CD4-positive, alpha-beta memory T cell (primary cell): ENCODE measurements around the gene OR2T5. TPM values are rescaled to one million over a fixed set of nuclear protein-coding genes. Genes with fewer than 3 reads are reported as not detected.
"Not testable (repeated sequence)": the region's sequence is repeated elsewhere in the genome, so short reads cannot be mapped to it uniquely, and the experiment has no call there.

Source experiments
- CTCF ChIA-PET: fragments of 350-600 bp; sonication (Branson Sonifier 250); formaldehyde crosslinking; loops from one replicate; lab custom pipeline; 2021; ENCODE audit warnings: inconsistent platforms; ENCODE audit not compliant: partially characterized antibody; lab: Charles Lee
- POLR2A ChIA-PET: fragments of 350-600 bp; sonication (Branson Sonifier 250); formaldehyde crosslinking; loops from one replicate; lab custom pipeline; 2021; ENCODE audit not compliant: partially characterized antibody; lab: Charles Lee
- DNase-seq, 5 donors: peaks; one replicate each; pipeline versions ENCODE4 v3.0.0 to v3.0.0-alpha.2; 2020 to 2022; ENCODE audit warnings: mixed read lengths in 1 of 5
- H3K27ac ChIP-seq: one replicate; pipeline ENCODE4 v1.7.0; 2013; ENCODE audit warnings: low read depth, low read length
- H3K27me3 ChIP-seq: 2 replicates; pipeline ENCODE4 v1.7.0; 2013; ENCODE audit warnings: mild to moderate bottlenecking, low read length, moderate library complexity; ENCODE audit not compliant: insufficient read depth
- H3K36me3 ChIP-seq: 2 replicates; pipeline ENCODE4 v1.7.0; 2013; ENCODE audit warnings: mild to moderate bottlenecking, low read length, moderate library complexity; ENCODE audit not compliant: insufficient read depth
- H3K4me1 ChIP-seq: 2 replicates; pipeline ENCODE4 v1.7.0; 2013; ENCODE audit warnings: mild to moderate bottlenecking, low read length, moderate library complexity; ENCODE audit not compliant: insufficient read depth
- H3K4me3 ChIP-seq, 2 donors: one replicate each; pipeline ENCODE4 v1.7.0; 2013; ENCODE audit warnings: low read length in 2 of 2, mild to moderate bottlenecking in 1 of 2
- H3K9me3 ChIP-seq, 2 donors: one replicate each; pipeline ENCODE4 v1.7.0; 2013; ENCODE audit warnings: low read length in 2 of 2, control low read depth in 1 of 2; ENCODE audit not compliant: control insufficient read depth in 1 of 2
- H3K27ac Mint-ChIP-seq, 7 donors: one replicate each; pipeline ENCODE4 v1.8.0; 2020 to 2021; ENCODE audit warnings: mixed read lengths in 7 of 7, mild to moderate bottlenecking in 6 of 7, inconsistent platforms in 3 of 7, moderate library complexity in 3 of 7
- H3K27me3 Mint-ChIP-seq, 2 donors: one replicate each; pipeline ENCODE4 v1.8.0; 2020 to 2021; ENCODE audit warnings: mixed read lengths in 2 of 2
- H3K36me3 Mint-ChIP-seq, 2 donors: one replicate each; pipeline ENCODE4 v1.8.0; 2020 to 2021; ENCODE audit warnings: mixed read lengths in 2 of 2, inconsistent platforms in 1 of 2, mild to moderate bottlenecking in 1 of 2
- H3K4me1 Mint-ChIP-seq, 4 donors: one replicate each; pipeline ENCODE4 v1.8.0; 2020 to 2021; ENCODE audit warnings: mixed read lengths in 4 of 4, mild to moderate bottlenecking in 1 of 4
- H3K4me3 Mint-ChIP-seq, 8 donors: one replicate each; pipeline ENCODE4 v1.8.0; 2020 to 2021; ENCODE audit warnings: mixed read lengths in 8 of 8, mild to moderate bottlenecking in 7 of 8, moderate library complexity in 6 of 8, inconsistent platforms in 3 of 8
- H3K9me3 Mint-ChIP-seq, 8 donors: one replicate each; pipeline ENCODE4 v1.8.0; 2020 to 2021; ENCODE audit warnings: mixed read lengths in 8 of 8, mild to moderate bottlenecking in 5 of 8, inconsistent platforms in 3 of 8, moderate library complexity in 1 of 8
- intact Hi-C: fragments of 100-400 bp; cut with micrococcal nuclease; formaldehyde crosslinking; loops from one replicate; pipeline ENCODE4 v1.15.1; 2023
- polyA plus RNA-seq, 2 donors: library from polyadenylated mRNA; unstranded; fragments of 300-500 nt; fragmentation: Illumina TruSeq; gene quantifications; one replicate each; pipeline ENCODE4 v1.2.3, GENCODE V29; 2021
- total RNA-seq, 2 experiments: library from RNA; stranded (reverse); gene quantifications; one replicate each; pipeline ENCODE4 v1.2.3, GENCODE V29; 2021

The OR2T5 gene
- total and polyA plus RNA-seq, 4 experiments from 2014 or later = not detected

GRCh38 chr1:248472111-248472510 lies 16.3 kb upstream of the OR2T5 start:
- H3K27me3 Mint-ChIP-seq, DNase-seq, H3K36me3 ChIP-seq, POLR2A ChIA-PET, H3K9me3 ChIP-seq, H3K4me3 ChIP-seq, H3K27ac Mint-ChIP-seq, H3K4me3 Mint-ChIP-seq, H3K4me1 ChIP-seq, H3K27ac ChIP-seq, H3K27me3 ChIP-seq, H3K4me1 Mint-ChIP-seq, H3K36me3 Mint-ChIP-seq, intact Hi-C loops, CTCF ChIA-PET: not testable (repeated sequence)
- peaks cover 0 to 24% (median 6%) of the 10 kb centered on the region in 8 donors for H3K9me3 Mint-ChIP-seq

- H3K27ac Mint-ChIP-seq, H3K4me3 ChIP-seq, H3K27me3 ChIP-seq, H3K4me3 Mint-ChIP-seq, H3K36me3 ChIP-seq, H3K4me1 Mint-ChIP-seq, H3K36me3 Mint-ChIP-seq, POLR2A ChIA-PET, CTCF ChIA-PET, H3K27ac ChIP-seq, H3K9me3 ChIP-seq, H3K27me3 Mint-ChIP-seq, intact Hi-C loops, H3K4me1 ChIP-seq, DNase-seq: not testable (repeated sequence)
- peaks cover 0 to 16% (median 2%) of the 10 kb centered on the region in 8 donors for H3K9me3 Mint-ChIP-seq
Measured at GRCh38 chr1:248473051-248473450, 15.3 kb upstream of the OR2T5 start, which contains the start of gene OR2T3. Gene OR2T3, plus strand, starts transcription at chr1:248473351. Its CDS starts 0 bp downstream, at chr1:248473351.

- not testable (repeated sequence) for H3K4me3 Mint-ChIP-seq
Measured at GRCh38 chr1:248475660-248476059, 12.7 kb upstream of the OR2T5 start.

GRCh38 chr1:248481686-248482579 lies 6.5 kb upstream of the OR2T5 start:
- H3K9me3 ChIP-seq, H3K27me3 Mint-ChIP-seq, CTCF ChIA-PET, H3K36me3 Mint-ChIP-seq, H3K9me3 Mint-ChIP-seq, intact Hi-C loops, H3K4me1 ChIP-seq, H3K4me3 ChIP-seq, POLR2A ChIA-PET, H3K36me3 ChIP-seq, H3K27me3 ChIP-seq: not testable (repeated sequence)
- peak in 4 of 5 donors; percentile 23 to 55 (median 46) for DNase-seq
- Mint-ChIP-seq H3K4me3 (peak overlapping the region; percentile 85 to 96 (median 92)), H3K4me1 (peaks cover 4 to 19% (median 8%) of the 10 kb centered on the region in 4 donors), H3K27ac (peak overlapping the region; percentile 85 to 97 (median 93))
- H3K27ac ChIP-seq = peak overlapping the region; percentile 35

More at GRCh38 chr1:248475660-248476059, 12.7 kb upstream of the OR2T5 start:
- H3K9me3 ChIP-seq, H3K36me3 Mint-ChIP-seq, H3K27ac Mint-ChIP-seq, H3K4me3 ChIP-seq, H3K4me1 ChIP-seq, DNase-seq, POLR2A ChIA-PET, H3K27me3 Mint-ChIP-seq, H3K4me1 Mint-ChIP-seq, H3K36me3 ChIP-seq, H3K9me3 Mint-ChIP-seq, intact Hi-C loops, H3K27me3 ChIP-seq, H3K27ac ChIP-seq, CTCF ChIA-PET: not testable (repeated sequence)

GRCh38 chr1:248496661-248497060 lies 8.3 kb downstream of the OR2T5 start:
- H3K4me3 ChIP-seq, H3K9me3 Mint-ChIP-seq, H3K4me1 ChIP-seq, H3K27ac Mint-ChIP-seq, H3K27me3 Mint-ChIP-seq, H3K27me3 ChIP-seq, H3K4me3 Mint-ChIP-seq, H3K9me3 ChIP-seq, DNase-seq, POLR2A ChIA-PET, H3K36me3 ChIP-seq, intact Hi-C loops, H3K27ac ChIP-seq, H3K36me3 Mint-ChIP-seq, CTCF ChIA-PET, H3K4me1 Mint-ChIP-seq: not testable (repeated sequence)

- H3K27me3 ChIP-seq, H3K4me3 ChIP-seq, intact Hi-C loops, H3K27ac ChIP-seq, CTCF ChIA-PET, H3K4me3 Mint-ChIP-seq, H3K27me3 Mint-ChIP-seq, POLR2A ChIA-PET, H3K9me3 Mint-ChIP-seq, DNase-seq, H3K4me1 Mint-ChIP-seq, H3K36me3 ChIP-seq, H3K36me3 Mint-ChIP-seq, H3K9me3 ChIP-seq, H3K27ac Mint-ChIP-seq, H3K4me1 ChIP-seq: not testable (repeated sequence)
Measured at GRCh38 chr1:248500305-248501035, 12.1 kb downstream of the OR2T5 start.

- intact Hi-C loops, H3K27ac ChIP-seq, DNase-seq, H3K36me3 Mint-ChIP-seq, CTCF ChIA-PET, H3K9me3 ChIP-seq, POLR2A ChIA-PET, H3K27ac Mint-ChIP-seq, H3K4me3 Mint-ChIP-seq, H3K27me3 ChIP-seq, H3K9me3 Mint-ChIP-seq, H3K4me1 ChIP-seq, H3K4me1 Mint-ChIP-seq, H3K36me3 ChIP-seq, H3K4me3 ChIP-seq, H3K27me3 Mint-ChIP-seq: not testable (repeated sequence)
Measured at GRCh38 chr1:248507773-248508172, 19.4 kb downstream of the OR2T5 start, which contains the start of gene OR2G6. Gene OR2G6, plus strand, starts transcription at chr1:248508073. Its CDS starts 13,574 bp downstream, at chr1:248521647.
